H9 (cell line): ENCODE data around the gene DNAJC18. TPM values are rescaled to one million over a fixed set of nuclear protein-coding genes. Genes with fewer than 3 reads are reported as not detected.

Experiments used
- DNase-seq: peaks from one replicate; pipeline ENCODE4 v3.0.0-alpha.2; 2017
- H2AFZ ChIP-seq: one replicate; pipeline ENCODE4 v1.6.1; 2013; ENCODE audit warnings: mild to moderate bottlenecking, low read length, control low read depth, moderate library complexity
- H2AK5ac ChIP-seq: 2 replicates; pipeline ENCODE4 v1.6.1; 2013; ENCODE audit warnings: low read length, control low read depth, mixed read lengths; ENCODE audit not compliant: insufficient read length
- H2BK120ac ChIP-seq: one replicate; pipeline ENCODE4 v1.6.1; 2013; ENCODE audit warnings: low read depth, mild to moderate bottlenecking, low read length, control low read depth, inconsistent platforms; ENCODE audit not compliant: poor library complexity, severe bottlenecking
- H2BK12ac ChIP-seq: 2 replicates; pipeline ENCODE4 v1.6.1; 2013; ENCODE audit warnings: low read length, control low read depth, mixed read lengths, low read depth; ENCODE audit not compliant: insufficient read length
- H2BK15ac ChIP-seq: 2 replicates; pipeline ENCODE4 v1.6.1; 2013; ENCODE audit warnings: low read depth, low read length, control low read depth
- H2BK20ac ChIP-seq: one replicate; pipeline ENCODE4 v1.6.1; 2013; ENCODE audit warnings: low read depth, mild to moderate bottlenecking, low read length, control low read depth, inconsistent platforms; ENCODE audit not compliant: poor library complexity, severe bottlenecking
- H2BK5ac ChIP-seq: 2 replicates; pipeline ENCODE4 v1.6.1; 2013; ENCODE audit warnings: low read length, control low read depth, mixed read lengths; ENCODE audit not compliant: insufficient read length
- H3K14ac ChIP-seq: 2 replicates; pipeline ENCODE4 v1.6.1; 2013; ENCODE audit warnings: low read length, control low read depth; ENCODE audit not compliant: insufficient read depth
- H3K18ac ChIP-seq: 2 replicates; pipeline ENCODE4 v1.6.1; 2013; ENCODE audit warnings: low read depth, mild to moderate bottlenecking, mixed read lengths, low read length, control low read depth; ENCODE audit not compliant: insufficient read length
- H3K23ac ChIP-seq: 2 replicates; pipeline ENCODE4 v1.6.1; 2013; ENCODE audit warnings: low read length, control low read depth, mixed read lengths, low read depth; ENCODE audit not compliant: insufficient read length
- H3K23me2 ChIP-seq: 2 replicates; pipeline ENCODE4 v1.6.1; 2013; ENCODE audit warnings: low read depth, mild to moderate bottlenecking, mixed read lengths, low read length, control low read depth; ENCODE audit not compliant: insufficient read length, poor library complexity, severe bottlenecking
- H3K27ac ChIP-seq: 2 replicates; pipeline ENCODE4 v1.5.1; 2013; ENCODE audit warnings: low read length, control low read depth, mixed read lengths, low read depth; ENCODE audit not compliant: insufficient read length
- H3K27me3 ChIP-seq: 2 replicates; pipeline ENCODE4 v1.6.1; 2013; ENCODE audit warnings: low read length, control low read depth, inconsistent platforms; ENCODE audit not compliant: insufficient read depth
- H3K4ac ChIP-seq: 2 replicates; pipeline ENCODE4 v1.6.1; 2013; ENCODE audit warnings: low read depth, mild to moderate bottlenecking, control low read depth, inconsistent platforms, low read length, moderate library complexity
- H3K4me1 ChIP-seq: 2 replicates; pipeline ENCODE4 v1.6.1; 2013; ENCODE audit warnings: low read length, control low read depth, inconsistent platforms; ENCODE audit not compliant: insufficient read depth
- H3K4me2 ChIP-seq: 2 replicates; pipeline ENCODE4 v1.6.1; 2013; ENCODE audit warnings: low read length, control low read depth, mixed read lengths; ENCODE audit not compliant: insufficient read length, insufficient read depth
- H3K56ac ChIP-seq: 2 replicates; pipeline ENCODE4 v1.6.1; 2013; ENCODE audit warnings: low read depth, mild to moderate bottlenecking, mixed read lengths, low read length, control low read depth; ENCODE audit not compliant: insufficient read length
- H3K79me1 ChIP-seq: 2 replicates; pipeline ENCODE4 v1.6.1; 2013; ENCODE audit warnings: low read depth, mild to moderate bottlenecking, moderate library complexity, low read length, control low read depth, inconsistent platforms; ENCODE audit not compliant: insufficient read depth, poor library complexity, severe bottlenecking
- H3K79me2 ChIP-seq: 2 replicates; pipeline ENCODE4 v1.6.1; 2013; ENCODE audit warnings: low read length, control low read depth, inconsistent platforms; ENCODE audit not compliant: insufficient read depth
- H3K9ac ChIP-seq: 2 replicates; pipeline ENCODE4 v1.6.1; 2013; ENCODE audit warnings: low read length, control low read depth, mixed read lengths; ENCODE audit not compliant: insufficient read length; ENCODE audit errors: extremely low read depth
- H3K9me3 ChIP-seq: one replicate; pipeline ENCODE4 v1.6.1; 2013; ENCODE audit warnings: low read depth, low read length, inconsistent platforms; ENCODE audit not compliant: control insufficient read depth
- H3T11ph ChIP-seq: one replicate; pipeline ENCODE4 v1.6.1; 2013; ENCODE audit warnings: mild to moderate bottlenecking, low read length, control low read depth, inconsistent platforms
- H4K20me1 ChIP-seq: one replicate; pipeline ENCODE4 v1.6.1; 2013; ENCODE audit not compliant: control insufficient read depth, insufficient read length, insufficient read depth
- H4K5ac ChIP-seq: 2 replicates; pipeline ENCODE4 v1.6.1; 2013; ENCODE audit warnings: low read depth, mild to moderate bottlenecking, mixed read lengths, low read length, control low read depth; ENCODE audit not compliant: insufficient read length
- H4K8ac ChIP-seq: replicated peaks from 2 replicates; pipeline ENCODE4 v1.6.1; 2013; ENCODE audit warnings: low read length, control low read depth, mixed read lengths, low read depth; ENCODE audit not compliant: insufficient read length
- H4K91ac ChIP-seq: 2 replicates; pipeline ENCODE4 v1.6.1; 2013; ENCODE audit warnings: low read depth, mild to moderate bottlenecking, moderate library complexity, mixed read lengths, low read length, control low read depth; ENCODE audit not compliant: insufficient read length
- H3K27ac Mint-ChIP-seq, 3 experiments: 2 replicates in 2 of 3; 3 replicates in 1 of 3; pipeline ENCODE4 v1.8.0; 2020 to 2021; ENCODE audit warnings: mixed read lengths in 3 of 3, mild to moderate bottlenecking in 1 of 3, moderate library complexity in 1 of 3
- H3K27me3 Mint-ChIP-seq: 2 replicates; pipeline ENCODE4 v1.8.0; 2021; ENCODE audit warnings: low read depth, mild to moderate bottlenecking, moderate library complexity, mixed read lengths
- H3K36me3 Mint-ChIP-seq, 3 experiments: 2 replicates in 2 of 3; 3 replicates in 1 of 3; pipeline ENCODE4 v1.8.0; 2020 to 2021; ENCODE audit warnings: low read depth in 3 of 3, mixed read lengths in 3 of 3; ENCODE audit not compliant: insufficient read depth in 1 of 3
- H3K4me1 Mint-ChIP-seq, 2 experiments: 2 replicates each; pipeline ENCODE4 v1.8.0; 2020; ENCODE audit warnings: mixed read lengths in 2 of 2
- H3K4me3 Mint-ChIP-seq, 2 experiments: 2 replicates in 1 of 2; 3 replicates in 1 of 2; pipeline ENCODE4 v1.8.0; 2020 to 2021; ENCODE audit warnings: mild to moderate bottlenecking in 2 of 2, mixed read lengths in 2 of 2, moderate library complexity in 1 of 2
- H3K9me3 Mint-ChIP-seq, 2 experiments: 2 replicates in 1 of 2; 3 replicates in 1 of 2; pipeline ENCODE4 v1.8.0; 2020; ENCODE audit warnings: mild to moderate bottlenecking in 2 of 2, mixed read lengths in 2 of 2, moderate library complexity in 1 of 2
- CTCF ChIP-seq: fragments of 200-600 bp; sonication (generic); conservative IDR thresholded peaks from 3 replicates; pipeline ENCODE4 v1.8.0; 2021; ENCODE audit warnings: antibody characterized with exemption, mild to moderate bottlenecking
- WGBS: extraction: QIAGEN DNeasy Blood & Tissue Kit; methylation state at CpG from one replicate; pipeline ENCODE4 v1.1.7; 2013; ENCODE audit warnings: missing lambda C conversion rate, low lambda C conversion rate, mixed read lengths; ENCODE audit not compliant: insufficient read length; ENCODE audit errors: extremely low coverage; 5-methylcytosine and 5-hydroxymethylcytosine counted together
- total RNA-seq: library from RNA; stranded (reverse); gene quantifications from 2 replicates; pipeline ENCODE4 v1.2.1, GENCODE V29; 2021

DNAJC18 gene
- total RNA-seq, 1 experiment from 2014 or later: 26.5 TPM

DNA sequence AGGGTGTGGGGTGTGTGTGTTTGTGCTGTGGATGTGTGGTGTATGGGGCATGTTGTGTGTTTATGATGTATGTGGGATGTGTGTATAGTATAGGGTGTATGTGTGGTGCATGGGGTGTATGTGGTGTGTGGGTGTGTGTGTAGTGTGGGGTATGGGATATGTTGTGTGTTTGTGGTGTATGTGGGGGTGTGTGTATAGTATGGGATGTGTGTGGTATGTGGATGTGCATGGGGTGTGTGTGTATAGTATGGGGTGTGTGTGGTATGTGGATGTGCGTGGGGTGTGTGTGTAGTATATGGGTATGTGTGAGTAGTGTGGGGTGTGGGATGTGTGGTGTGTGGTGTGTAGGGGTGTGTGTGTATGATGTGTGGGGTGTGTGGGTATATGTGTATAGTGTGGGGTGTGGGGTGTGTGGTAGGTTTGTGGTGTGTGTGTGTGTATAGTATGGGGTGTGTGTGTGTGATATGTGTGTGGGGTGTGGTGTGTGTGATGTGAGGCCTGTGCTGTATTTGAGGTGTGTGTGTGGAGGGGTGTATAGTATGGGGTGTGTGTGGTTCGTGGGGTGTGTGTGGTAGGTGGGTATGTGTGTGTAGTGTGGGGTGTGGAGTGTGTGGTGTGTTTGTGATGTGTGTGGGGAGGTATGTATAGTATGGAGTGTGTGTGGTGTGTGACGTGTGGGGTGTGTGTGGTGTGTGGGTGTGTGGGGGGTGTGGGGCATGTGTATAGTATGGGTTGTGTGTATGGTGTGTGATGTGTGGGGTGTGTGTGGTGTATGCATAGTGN lies 12.7 kb upstream of the DNAJC18 start:
- no peak overlapping the region for H2BK120ac ChIP-seq
- no peaks in the 10 kb centered on the region for H3K9me3 ChIP-seq
- H2AK5ac ChIP-seq: no peak overlapping the region
- no peak overlapping the region for H3K18ac ChIP-seq
- H4K8ac ChIP-seq: no peak overlapping the region
- H3K23me2 ChIP-seq: no peaks in the 10 kb centered on the region
- H3K14ac ChIP-seq: no peak overlapping the region
- H3T11ph ChIP-seq: no peak overlapping the region
- no peak overlapping the region for H2BK15ac ChIP-seq
- H3K4me1 ChIP-seq: no peaks in the 10 kb centered on the region
- no peak overlapping the region for H2BK12ac ChIP-seq
- WGBS: 100% methylated on average over 3 of the region's 3 CpGs
- no peaks in the 10 kb centered on the region for H3K4me1 Mint-ChIP-seq
- no peak overlapping the region for H3K27ac Mint-ChIP-seq
- H3K79me2 ChIP-seq: no peaks in the 10 kb centered on the region
- H2BK5ac ChIP-seq: no peak overlapping the region
- H3K4me3 Mint-ChIP-seq: no peak overlapping the region
- no peak overlapping the region for H3K9ac ChIP-seq
- TF ChIP-seq CTCF: no peak
- no peak overlapping the region for H3K4ac ChIP-seq
- H4K5ac ChIP-seq: no peak overlapping the region
- no peaks in the 10 kb centered on the region for H4K20me1 ChIP-seq
- no peak overlapping the region for H3K23ac ChIP-seq
- DNase-seq: no peak
- H3K27me3 ChIP-seq: no peaks in the 10 kb centered on the region
- H3K4me2 ChIP-seq: no peak overlapping the region
- H3K27me3 Mint-ChIP-seq: no peaks in the 10 kb centered on the region; the same call in 1 of the 2 replicates
- H3K56ac ChIP-seq: no peak overlapping the region
- no peak overlapping the region for H3K27ac ChIP-seq
- no peaks in the 10 kb centered on the region for H3K79me1 ChIP-seq
- H3K9me3 Mint-ChIP-seq: no peaks in the 10 kb centered on the region
- no peak overlapping the region for H2AFZ ChIP-seq
- no peak overlapping the region for H4K91ac ChIP-seq
- H2BK20ac ChIP-seq: no peak overlapping the region
- no peaks in the 10 kb centered on the region for H3K36me3 Mint-ChIP-seq
